Occipital lobe (tissue), 2 donors: Measurements from ENCODE around the gene FGF8. TPM values are rescaled to one million over a fixed set of nuclear protein-coding genes. Genes with fewer than 3 reads are reported as not detected.

Experiments used
- DNase-seq: peaks from one replicate; lab custom pipeline; 2025; lab: John Stamatoyannopoulos, UW
- total RNA-seq: library from RNA; depleted of rRNA; stranded (reverse); fragments of >200 nt; gene quantifications from one replicate; pipeline ENCODE4 v1.2.3, GENCODE V29; 2014

The FGF8 gene
- total RNA-seq, 1 donor from 2014 or later = not detected

DNA sequence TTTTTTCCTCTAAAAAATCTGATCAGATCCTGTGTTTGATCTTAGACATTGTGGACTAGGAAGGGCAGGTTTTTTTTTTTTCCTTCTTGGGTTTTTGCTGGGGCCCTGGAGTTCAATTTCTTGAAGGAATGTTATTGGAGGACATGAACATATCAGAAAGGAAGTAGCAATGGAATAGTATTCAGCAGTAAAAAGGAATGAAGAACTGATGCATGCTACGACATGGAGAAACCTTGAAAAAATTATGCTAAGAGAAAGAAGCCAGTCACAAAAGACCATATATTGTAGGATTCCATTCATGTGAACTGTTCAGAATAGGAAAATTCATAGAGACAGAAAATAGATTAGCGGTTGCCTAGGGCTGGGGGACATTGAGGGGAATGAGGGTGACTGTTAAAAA lies 34.0 kb downstream of the FGF8 start:
- DNase-seq = no peak

DNA sequence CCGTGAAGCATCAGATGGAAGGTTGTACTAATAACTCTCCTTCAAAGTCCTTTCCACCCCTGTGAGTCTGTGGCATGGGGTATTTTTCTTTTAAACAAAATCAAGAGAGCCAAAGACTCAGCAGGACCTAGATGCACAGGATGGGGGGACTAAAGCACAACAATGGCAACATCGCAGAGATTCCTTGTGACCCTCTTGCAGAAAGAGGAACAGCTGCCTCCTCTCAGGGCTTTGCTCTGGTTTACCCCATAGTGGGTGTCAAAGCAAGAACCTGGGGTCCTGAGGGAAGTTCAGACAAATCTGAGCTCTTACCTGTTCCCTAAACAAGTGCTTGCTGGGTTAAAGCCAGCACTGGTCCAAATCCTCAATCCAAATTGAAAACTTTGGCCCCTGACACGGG lies 39.2 kb downstream of the FGF8 start:
- DNase-seq = no peak

- DNase-seq = no peak
Measured at GRCh38 chr10:101732096-101732495, 43.8 kb downstream of the FGF8 start.

DNA sequence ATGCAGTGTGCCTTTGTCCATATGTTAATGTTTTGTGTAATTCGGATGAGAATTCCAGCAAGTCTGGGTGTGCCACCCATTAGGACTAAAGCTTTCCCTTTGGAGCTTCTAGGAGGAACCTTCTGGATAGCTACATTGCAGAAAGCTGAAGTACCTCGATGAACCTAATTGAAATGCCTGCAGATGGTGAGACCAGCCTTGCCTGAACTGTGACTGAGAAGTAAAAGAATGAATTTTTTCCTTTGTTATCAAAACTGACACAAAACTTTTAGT lies 49.9 kb downstream of the FGF8 start:
- DNase-seq = no peak

DNA sequence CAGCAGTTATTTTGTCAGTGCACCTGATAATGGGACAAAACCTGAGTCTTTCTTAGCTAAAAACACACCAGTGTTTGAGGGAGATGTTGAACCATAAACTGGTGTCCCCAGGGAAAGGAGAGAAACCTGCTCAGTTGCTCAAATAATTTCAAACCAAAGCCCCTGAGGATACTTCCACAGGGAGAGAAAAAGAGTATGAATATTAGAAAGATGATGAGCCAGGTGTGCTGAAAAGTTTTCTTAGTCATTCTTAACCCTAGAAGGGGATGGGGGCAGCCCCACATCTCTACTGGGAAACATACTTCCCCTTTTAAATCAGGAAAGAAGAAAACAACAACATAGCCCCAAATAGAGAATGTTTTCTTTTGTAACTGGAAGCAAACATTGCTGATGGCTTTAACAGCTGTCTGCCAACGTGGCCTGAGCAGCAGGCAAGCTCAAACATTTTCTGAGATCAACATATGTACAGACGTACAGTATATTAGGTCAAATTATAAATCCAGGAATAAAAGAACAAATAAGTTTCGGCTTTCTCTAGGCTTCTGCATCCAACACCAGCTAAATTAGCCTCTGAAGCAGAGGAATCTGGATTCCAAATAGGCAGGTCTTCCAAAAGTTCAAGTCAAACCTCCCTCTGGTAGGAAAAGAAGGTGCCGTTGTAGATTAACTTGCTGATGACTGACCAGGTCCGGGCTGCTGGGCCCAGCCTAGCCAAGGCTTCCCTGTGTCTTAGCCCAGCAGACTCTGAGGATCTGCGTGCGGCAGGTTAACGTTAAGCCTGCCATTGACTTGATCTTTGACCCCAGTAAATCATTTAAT lies 50.4 kb downstream of the FGF8 start:
- no peak for DNase-seq

DNA sequence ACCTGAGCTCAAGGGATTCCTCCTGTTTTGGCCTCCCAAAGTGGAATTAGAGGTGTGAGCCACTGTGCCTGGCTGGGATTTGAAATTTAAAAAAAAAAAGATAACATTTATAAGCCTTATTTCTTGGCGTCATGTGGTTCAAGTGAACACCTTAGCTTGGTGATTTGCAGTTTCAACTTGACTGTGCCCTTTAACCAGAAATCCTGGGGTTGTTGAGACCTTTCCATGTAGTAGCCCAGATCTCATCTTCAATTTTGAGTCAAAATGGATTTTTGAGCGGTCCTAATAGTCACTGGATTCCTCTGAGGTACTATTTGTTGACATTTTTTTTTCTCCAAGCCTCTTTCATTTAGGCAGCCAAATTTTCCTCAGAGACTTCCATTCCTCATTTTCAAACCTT lies 51.5 kb downstream of the FGF8 start:
- DNase-seq = no peak

- DNase-seq = no peak
Measured at GRCh38 chr10:101723176-101723575, 52.7 kb downstream of the FGF8 start.

DNA sequence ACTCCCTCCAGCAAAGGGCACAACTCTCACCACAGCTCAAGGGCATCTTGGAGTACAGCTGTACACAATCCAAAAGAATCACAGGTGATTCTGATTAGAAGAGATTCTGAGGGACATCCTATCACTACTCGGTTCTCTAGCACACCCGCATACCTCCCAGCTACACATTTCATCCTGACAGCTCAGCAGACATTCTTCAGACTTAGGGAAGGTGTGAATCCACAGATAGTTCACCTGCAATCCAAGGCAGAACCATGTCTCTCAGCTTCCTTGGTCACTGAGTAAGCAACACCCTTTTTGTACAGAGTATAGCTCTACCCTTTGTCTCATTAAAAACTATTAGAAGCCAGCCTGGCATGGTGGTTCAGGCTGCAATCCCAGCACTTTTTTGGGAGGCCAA lies 54.1 kb downstream of the FGF8 start:
- no peak for DNase-seq

GRCh38 chr10:101720606-101721230 lies 55.2 kb downstream of the FGF8 start:
- no peak for DNase-seq

Other genes with a start within 250 kb of the FGF8 start
- gene POLL, start 187.9 kb downstream of the FGF8 start, total RNA-seq = 8.3 TPM
- gene DPCD, start 187.8 kb downstream of the FGF8 start, total RNA-seq = 12.5 TPM
- gene FBXW4, start 80.9 kb downstream of the FGF8 start, total RNA-seq = 68.3 TPM
- gene NPM3, start 7.3 kb upstream of the FGF8 start, total RNA-seq = 35.2 TPM
- gene OGA, start 42.3 kb upstream of the FGF8 start, total RNA-seq = 349 TPM
- gene KCNIP2, start 67.7 kb upstream of the FGF8 start, total RNA-seq = 6.9 TPM